CD14-positive monocyte (primary cell): ENCODE data around the gene SLIRP. TPM values are rescaled to one million over a fixed set of nuclear protein-coding genes. Genes with fewer than 3 reads are reported as not detected.

Experiments
- DNase-seq, 3 donors: peaks; one replicate each; pipeline ENCODE4 v3.0.0-alpha.2; 2011 to 2022
- H2AFZ ChIP-seq: 2 replicates; pipeline ENCODE4 v1.6.0; 2012; ENCODE audit warnings: mild to moderate bottlenecking, low read depth, low read length, inconsistent platforms; ENCODE audit not compliant: insufficient read depth, poor library complexity, severe bottlenecking
- H3K27ac ChIP-seq, 2 donors: 1 replicate in 1 of 2; 2 replicates in 1 of 2; pipeline ENCODE4 v1.5.1; 2012 to 2013; ENCODE audit warnings: low read length in 2 of 2, control low read depth in 1 of 2, inconsistent platforms in 1 of 2, low read depth in 1 of 2, mild to moderate bottlenecking in 1 of 2
- H3K27me3 ChIP-seq, 2 donors: one replicate each; pipeline versions ENCODE4 v1.6.0 to v1.6.1; 2011 to 2013; ENCODE audit warnings: low read length in 2 of 2; ENCODE audit not compliant: control insufficient read depth in 2 of 2, insufficient read depth in 2 of 2
- H3K36me3 ChIP-seq, 2 donors: replicated peaks in 1 of 2; 1 replicate in 1 of 2; 2 replicates in 1 of 2; pipeline versions ENCODE4 v1.5.1 to v1.6.1; 2012 to 2013; ENCODE audit warnings: low read length in 2 of 2, control low read depth in 1 of 2, inconsistent platforms in 1 of 2, mild to moderate bottlenecking in 1 of 2; ENCODE audit not compliant: insufficient read depth in 2 of 2, control insufficient read depth in 1 of 2
- H3K4me1 ChIP-seq, 2 donors: 1 replicate in 1 of 2; 2 replicates in 1 of 2; pipeline versions ENCODE4 v1.5.1 to v1.6.1; 2012 to 2013; ENCODE audit warnings: low read length in 2 of 2, control low read depth in 1 of 2, inconsistent platforms in 1 of 2, mild to moderate bottlenecking in 1 of 2, moderate library complexity in 1 of 2; ENCODE audit not compliant: insufficient read depth in 2 of 2, control insufficient read depth in 1 of 2
- H3K4me2 ChIP-seq: replicated peaks from 2 replicates; pipeline ENCODE3; 2012; ENCODE audit warnings: low read length, moderate library complexity, mild to moderate bottlenecking; ENCODE audit not compliant: poor library complexity, severe bottlenecking; ENCODE audit errors: extremely low read depth
- H3K4me3 ChIP-seq, 3 experiments: fragments of 200-600 bp in 1 of 3; sonication (generic) in 1 of 3; replicated peaks in 1 of 3; 1 replicate in 2 of 3; 2 replicates in 1 of 3; pipeline ENCODE4 v1.5.1; 2011 to 2013; ENCODE audit warnings: low read length in 3 of 3, mild to moderate bottlenecking in 3 of 3, control low read depth in 2 of 3, low read depth in 2 of 3, inconsistent platforms in 1 of 3, moderate library complexity in 1 of 3
- H3K79me2 ChIP-seq: 2 replicates; pipeline ENCODE4 v1.6.0; 2012; ENCODE audit warnings: mild to moderate bottlenecking, control low read depth, inconsistent platforms, low read length, moderate library complexity; ENCODE audit not compliant: insufficient read depth
- H3K9ac ChIP-seq: 2 replicates; pipeline ENCODE4 v1.6.0; 2017; ENCODE audit warnings: low read length, mild to moderate bottlenecking; ENCODE audit not compliant: insufficient read depth, poor library complexity, severe bottlenecking
- H3K9me3 ChIP-seq, 2 donors: replicated peaks in 1 of 2; 1 replicate in 1 of 2; 2 replicates in 1 of 2; pipeline versions ENCODE4 v1.5.1 to v1.6.1; 2012 to 2013; ENCODE audit warnings: low read length in 2 of 2, control low read depth in 1 of 2; ENCODE audit not compliant: control insufficient read depth in 1 of 2, insufficient read depth in 1 of 2
- H4K20me1 ChIP-seq: 2 replicates; pipeline ENCODE4 v1.6.0; 2012; ENCODE audit warnings: mild to moderate bottlenecking, low read length, control low read depth, moderate library complexity; ENCODE audit not compliant: insufficient read depth
- H3K27ac Mint-ChIP-seq, 7 donors: one replicate each; pipeline ENCODE4 v1.8.0; 2020; ENCODE audit warnings: mild to moderate bottlenecking in 7 of 7, mixed read lengths in 7 of 7, moderate library complexity in 6 of 7, inconsistent platforms in 2 of 7
- H3K27me3 Mint-ChIP-seq, 3 donors: one replicate each; pipeline ENCODE4 v1.8.0; 2021 to 2022; ENCODE audit warnings: low read depth in 3 of 3, mild to moderate bottlenecking in 3 of 3, mixed read lengths in 3 of 3, moderate library complexity in 3 of 3, inconsistent platforms in 1 of 3
- H3K36me3 Mint-ChIP-seq, 2 donors: one replicate each; pipeline ENCODE4 v1.8.0; 2020; ENCODE audit warnings: mixed read lengths in 2 of 2, inconsistent platforms in 1 of 2, mild to moderate bottlenecking in 1 of 2
- H3K4me1 Mint-ChIP-seq: one replicate; pipeline ENCODE4 v1.8.0; 2020; ENCODE audit warnings: mild to moderate bottlenecking, mixed read lengths
- H3K4me3 Mint-ChIP-seq, 2 donors: one replicate each; pipeline ENCODE4 v1.8.0; 2020; ENCODE audit warnings: mild to moderate bottlenecking in 2 of 2, mixed read lengths in 2 of 2, moderate library complexity in 1 of 2
- H3K9me3 Mint-ChIP-seq, 7 donors: one replicate each; pipeline ENCODE4 v1.8.0; 2020 to 2022; ENCODE audit warnings: mixed read lengths in 7 of 7, mild to moderate bottlenecking in 6 of 7, moderate library complexity in 6 of 7, inconsistent platforms in 2 of 7
- WGBS: methylation state at CpG from one replicate; pipeline ENCODE4 v1.1.5; 2013; ENCODE audit warnings: missing lambda C conversion rate; ENCODE audit not compliant: insufficient coverage; 5-methylcytosine and 5-hydroxymethylcytosine counted together
- intact Hi-C, 2 donors: fragments of 100-400 bp; cut with micrococcal nuclease; formaldehyde crosslinking; loops; one replicate each; pipeline versions ENCODE4 v1.15.0 to v1.15.1; 2023
- polyA plus RNA-seq, 3 donors: library from polyadenylated mRNA; depleted of rRNA in 1 of 3; unstranded in 2 of 3; stranded (reverse) in 1 of 3; fragments of 300-500 nt in 2 of 3; fragments of >200 nt in 1 of 3; fragmentation: Illumina TruSeq in 2 of 3; gene quantifications; 1 replicate in 2 of 3; 2 replicates in 1 of 3; pipeline ENCODE4 v1.2.3, GENCODE V29; 2012 to 2021
- TF ChIP-seq, protein P1 (sequence below): fragments of 200-600 bp; IDR thresholded peaks from one replicate; pipeline ENCODE4 v1.8.0; 2022; ENCODE audit warnings: antibody characterized with exemption, mild to moderate bottlenecking

The SLIRP gene
- polyA plus RNA-seq, 3 donors, result 89.3 to 402 (median 323) TPM

GRCh38 chr14:77681196-77682157 lies 26.4 kb upstream of the SLIRP start:
- WGBS, result 93% methylated on average over 4 of the region's 7 CpGs
- Histone ChIP-seq H3K27ac (peak overlapping the region in 1 of 2 donors; percentile 30), H3K9ac (no peak overlapping the region), H3K9me3 (no peaks in the 10 kb centered on the region), H3K4me1 (no peaks in the 10 kb centered on the region), H3K79me2 (no peaks in the 10 kb centered on the region), H3K27me3 (no peaks in the 10 kb centered on the region), H3K4me2 (no peak overlapping the region), H4K20me1 (no peaks in the 10 kb centered on the region), H3K4me3 (no peak overlapping the region), H2AFZ (no peak overlapping the region), H3K36me3 (peaks cover 37 to 90% of the 10 kb centered on the region in 2 donors)
- intact Hi-C loops, result no loop called here
- no peak overlapping the region for H3K4me3 Mint-ChIP-seq
- H3K4me1 Mint-ChIP-seq, result peaks cover 3% of the 10 kb centered on the region
- TF ChIP-seq, protein P1, sequence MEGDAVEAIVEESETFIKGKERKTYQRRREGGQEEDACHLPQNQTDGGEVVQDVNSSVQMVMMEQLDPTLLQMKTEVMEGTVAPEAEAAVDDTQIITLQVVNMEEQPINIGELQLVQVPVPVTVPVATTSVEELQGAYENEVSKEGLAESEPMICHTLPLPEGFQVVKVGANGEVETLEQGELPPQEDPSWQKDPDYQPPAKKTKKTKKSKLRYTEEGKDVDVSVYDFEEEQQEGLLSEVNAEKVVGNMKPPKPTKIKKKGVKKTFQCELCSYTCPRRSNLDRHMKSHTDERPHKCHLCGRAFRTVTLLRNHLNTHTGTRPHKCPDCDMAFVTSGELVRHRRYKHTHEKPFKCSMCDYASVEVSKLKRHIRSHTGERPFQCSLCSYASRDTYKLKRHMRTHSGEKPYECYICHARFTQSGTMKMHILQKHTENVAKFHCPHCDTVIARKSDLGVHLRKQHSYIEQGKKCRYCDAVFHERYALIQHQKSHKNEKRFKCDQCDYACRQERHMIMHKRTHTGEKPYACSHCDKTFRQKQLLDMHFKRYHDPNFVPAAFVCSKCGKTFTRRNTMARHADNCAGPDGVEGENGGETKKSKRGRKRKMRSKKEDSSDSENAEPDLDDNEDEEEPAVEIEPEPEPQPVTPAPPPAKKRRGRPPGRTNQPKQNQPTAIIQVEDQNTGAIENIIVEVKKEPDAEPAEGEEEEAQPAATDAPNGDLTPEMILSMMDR, result no peak
- no peaks in the 10 kb centered on the region for H3K27me3 Mint-ChIP-seq
- H3K36me3 Mint-ChIP-seq, result peaks cover 60 to 73% of the 10 kb centered on the region in 2 donors
- peak overlapping the region in 2 of 7 donors; percentile 29 to 60 for H3K27ac Mint-ChIP-seq
- DNase-seq, result no peak
- no peaks in the 10 kb centered on the region for H3K9me3 Mint-ChIP-seq

DNA sequence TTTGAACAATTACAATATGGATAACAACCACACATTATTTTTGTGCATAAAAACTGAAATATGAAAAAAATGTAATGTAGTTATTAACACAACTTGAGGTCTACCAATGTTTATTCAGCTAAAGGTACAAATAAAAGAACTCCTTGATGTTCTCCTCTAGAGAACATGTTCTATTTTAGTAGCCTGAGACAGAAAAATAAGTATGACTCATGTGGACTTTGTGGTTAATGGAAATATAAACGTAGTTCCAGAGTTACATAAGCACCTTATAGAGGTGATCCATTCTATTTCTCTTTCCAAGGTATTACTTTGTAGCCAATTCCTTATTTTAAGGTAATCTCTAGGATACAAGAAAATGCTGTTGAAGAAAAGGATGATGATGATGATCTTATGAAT lies 25.7 kb upstream of the SLIRP start:
- H3K27ac ChIP-seq, result peak overlapping the region in 1 of 2 donors; percentile 30
- Mint-ChIP-seq H3K4me3 (no peak overlapping the region), H3K36me3 (peaks cover 66 to 76% of the 10 kb centered on the region in 2 donors), H3K27ac (peak overlapping the region in 1 of 7 donors; percentile 3), H3K27me3 (no peaks in the 10 kb centered on the region), H3K4me1 (peaks cover 3% of the 10 kb centered on the region), H3K9me3 (no peaks in the 10 kb centered on the region)
- DNase-seq, result no peak
- no peaks in the 10 kb centered on the region for H3K4me1 ChIP-seq
- H4K20me1 ChIP-seq, result no peaks in the 10 kb centered on the region
- H3K9ac ChIP-seq, result no peak overlapping the region
- H2AFZ ChIP-seq, result no peak overlapping the region
- H3K4me3 ChIP-seq, result no peak overlapping the region
- H3K4me2 ChIP-seq, result no peak overlapping the region
- TF ChIP-seq, protein P1, result no peak
- intact Hi-C loops, result no loop called here
- H3K9me3 ChIP-seq, result no peaks in the 10 kb centered on the region
- H3K79me2 ChIP-seq, result no peaks in the 10 kb centered on the region
- no CpG with 5 or more reads among the region's 1 CpG for WGBS
- peaks cover 40 to 91% of the 10 kb centered on the region in 2 donors for H3K36me3 ChIP-seq
- H3K27me3 ChIP-seq, result no peaks in the 10 kb centered on the region
